K562 (cell line): ENCODE results near the gene BMPR2. TPM values are rescaled to one million over a fixed set of nuclear protein-coding genes. Genes with fewer than 3 reads are reported as not detected.
A peak's percentile ranks its signal among the peaks of the same experiment; 100 is the strongest.

Source experiments
- ATAC-seq: fragments of 200-7000 bp; cut with Tn5 transposase; 3 replicates; pipeline ENCODE4 v1.9.1; 2020; ENCODE audit warnings: moderate library complexity
- BruUV-seq: library from RNA; stranded (reverse); fragments of 400-500 nt; replicated peaks from 2 replicates; lab custom pipeline; 2021; lab: Mats Ljungman, UMichigan
- CTCF ChIA-PET: fragments of 300-600 bp; formaldehyde crosslinking; extraction: SDS; loops from one replicate; lab custom pipeline; 2021; ENCODE audit warnings: low intra/inter-chr PET ratio; lab: Yijun Ruan, JAX
- POLR2A ChIA-PET: fragments of 300-600, 350-650 bp; sonication (Branson Sonifier 250); formaldehyde crosslinking; extraction: SDS; loops from one replicate; lab custom pipeline; 2021; ENCODE audit warnings: antibody characterized with exemption, inconsistent platforms; lab: Yijun Ruan, JAX
- DNase-seq, 4 experiments: peaks; one replicate each; pipeline versions ENCODE4 v3.0.0 to v3.0.0-alpha.2; 2011 to 2018; ENCODE audit warnings: low spot score in 3 of 4, mixed read lengths in 3 of 4; ENCODE audit errors: extremely low read depth in 1 of 4
- FAIRE-seq: peaks from 2 replicates; lab custom pipeline; 2011; peaks lifted over from hg19 to GRCh38; lab: Jason Lieb, UNC
- H2AFZ ChIP-seq: 2 replicates; pipeline ENCODE4 v1.6.0; 2011; ENCODE audit warnings: low read depth, low read length, control low read depth, inconsistent platforms
- H3K27ac ChIP-seq: fragments of 200-600 bp; 3 replicates; pipeline ENCODE4 v1.8.0; 2011; ENCODE audit warnings: low read depth, mild to moderate bottlenecking, control low read depth, inconsistent platforms, low read length, moderate library complexity, mixed read lengths; ENCODE audit errors: extremely low read depth
- H3K27me3 ChIP-seq, 2 experiments: fragments of 300-600 bp in 1 of 2; 2 replicates in 1 of 2; 3 replicates in 1 of 2; pipeline versions ENCODE4 v1.6.0 to v1.8.0; 2011; ENCODE audit warnings: inconsistent platforms in 2 of 2, low read length in 2 of 2, mild to moderate bottlenecking in 1 of 2, mixed read lengths in 1 of 2, moderate library complexity in 1 of 2; ENCODE audit not compliant: control insufficient read depth in 2 of 2, insufficient read depth in 2 of 2
- H3K36me3 ChIP-seq: fragments of 300-600 bp; 3 replicates; pipeline ENCODE4 v1.8.0; 2011; ENCODE audit warnings: mild to moderate bottlenecking, low read length, inconsistent platforms; ENCODE audit not compliant: control insufficient read depth, insufficient read depth
- H3K4me1 ChIP-seq, 2 experiments: fragments of 200-600 bp in 1 of 2; replicated peaks in 1 of 2; 2 replicates in 1 of 2; 3 replicates in 1 of 2; pipeline versions ENCODE4 v1.5.1 to v1.8.0; 2011; ENCODE audit warnings: inconsistent platforms in 2 of 2, low read length in 2 of 2, mild to moderate bottlenecking in 1 of 2, mixed read lengths in 1 of 2, moderate library complexity in 1 of 2; ENCODE audit not compliant: control insufficient read depth in 2 of 2, insufficient read depth in 2 of 2
- H3K4me2 ChIP-seq: 2 replicates; pipeline ENCODE4 v1.6.1; 2011; ENCODE audit warnings: low read length, control low read depth, inconsistent platforms, mixed read lengths; ENCODE audit not compliant: insufficient read depth
- H3K4me3 ChIP-seq: fragments of 200-600 bp; sonication (generic), shearing (Covaris generic); 2 replicates; pipeline ENCODE4 v1.5.1; 2016; ENCODE audit warnings: control low read depth, inconsistent platforms
- H3K79me2 ChIP-seq: fragments of 200-600 bp; 3 replicates; pipeline ENCODE4 v1.8.0; 2011; ENCODE audit warnings: low read length, inconsistent platforms; ENCODE audit not compliant: control insufficient read depth, insufficient read depth
- H3K9ac ChIP-seq, 2 experiments: 2 replicates each; pipeline versions ENCODE4 v1.6.0 to v1.6.1; 2011; ENCODE audit warnings: low read depth in 2 of 2, low read length in 2 of 2, control low read depth in 1 of 2, inconsistent platforms in 1 of 2, mild to moderate bottlenecking in 1 of 2, mixed read lengths in 1 of 2; ENCODE audit not compliant: insufficient read depth in 1 of 2
- H3K9me1 ChIP-seq: one replicate; pipeline ENCODE4 v1.6.0; 2011; ENCODE audit warnings: inconsistent platforms, mild to moderate bottlenecking, low read length, moderate library complexity; ENCODE audit not compliant: control insufficient read depth, insufficient read depth
- H3K9me3 ChIP-seq: replicated peaks from 2 replicates; pipeline ENCODE4 v1.5.1; 2011; ENCODE audit warnings: low read depth, low read length, inconsistent platforms; ENCODE audit not compliant: control insufficient read depth, insufficient read depth
- H4K20me1 ChIP-seq: replicated peaks from 2 replicates; pipeline ENCODE4 v1.6.1; 2011; ENCODE audit warnings: low read length, inconsistent platforms, mixed read lengths; ENCODE audit not compliant: control insufficient read depth, insufficient read depth
- EHMT2 ChIP-seq: fragments of 450-650 bp; IDR thresholded peaks from 2 replicates; pipeline ENCODE4 v1.6.1; 2018; ENCODE audit warnings: antibody characterized with exemption
- HMBOX1 ChIP-seq: sonication (generic); IDR thresholded peaks from 2 replicates; pipeline ENCODE4 v1.6.1; 2016
- MAFG ChIP-seq: fragments of 450-650 bp; conservative IDR thresholded peaks from 2 replicates; pipeline ENCODE4 v1.6.1; 2016; ENCODE audit warnings: missing genetic modification characterization, missing compliant biosample characterization
- RBM25 ChIP-seq: fragments of 200-400 bp; formaldehyde crosslinking; IDR thresholded peaks from 2 replicates; pipeline ENCODE4 v1.6.1; 2018; ENCODE audit warnings: low read length, low read depth, moderate library complexity; ENCODE audit not compliant: severe bottlenecking
- ZNF121 ChIP-seq: sonication (generic); formaldehyde crosslinking; conservative IDR thresholded peaks from 2 replicates; pipeline ENCODE4 v1.8.0; 2022; ENCODE audit warnings: missing genetic modification reagents
- WGBS: fragments of 100-300 bp; shearing (Covaris generic); methylation state at CpG from one replicate; pipeline ENCODE4 v1.1.6; 2016; ENCODE audit warnings: low coverage, mixed read lengths; ENCODE audit not compliant: insufficient coverage; ENCODE audit errors: missing lambda C conversion rate; 5-methylcytosine and 5-hydroxymethylcytosine counted together
- in situ Hi-C: fragments of 300-500 bp; cut with MboI; formaldehyde crosslinking; loops from 4 replicates; pipeline ENCODE4 v1.15.0; 2018; ENCODE audit warnings: inconsistent platforms, mixed read lengths
- intact Hi-C: fragments of 100-400 bp; cut with micrococcal nuclease; formaldehyde crosslinking; loops from 2 replicates; pipeline ENCODE4 v1.14.2; 2022
- polyA plus RNA-seq, 8 experiments: library from polyadenylated mRNA; depleted of rRNA in 4 of 8; stranded (reverse) in 5 of 8; unstranded in 3 of 8; fragments of >200 nt; fragmentation: Nextera tagmentation in 2 of 8; fragmentation: Illumina TruSeq in 1 of 8; extraction: Ambion mirVana in 2 of 8; extraction: Trizol in 1 of 8; gene quantifications; 2 replicates each; pipeline versions ENCODE4 v1.2.1 to v1.2.3, GENCODE V29; 2011 to 2014; ENCODE audit warnings: inconsistent platforms in 1 of 8, missing spikeins in 1 of 8
- total RNA-seq, 7 experiments: library from RNA; depleted of rRNA in 6 of 7; stranded (reverse); fragments of >200 nt in 6 of 7; fragmentation: Illumina TruSeq in 2 of 7; extraction: Trizol in 2 of 7; gene quantifications; 2 replicates each; pipeline versions ENCODE4 v1.2.1 to v1.2.3, GENCODE V29; 2011 to 2021; ENCODE audit warnings: low replicate concordance in 1 of 7

BMPR2 gene
- total and polyA plus RNA-seq, 9 of the 15 experiments (the other 6 are each of a cell fraction or from before 2014, with no cell fraction given): 0.73 to 5.0 (median 3.3) TPM

- 49% methylated on average over 3 of the region's 3 CpGs for WGBS
- Histone ChIP-seq H3K9me1 (no peaks in the 10 kb centered on the region), H3K9me3 (no peaks in the 10 kb centered on the region), H4K20me1 (no peaks in the 10 kb centered on the region), H2AFZ (no peak overlapping the region), H3K36me3 (no peaks in the 10 kb centered on the region), H3K79me2 (no peaks in the 10 kb centered on the region), H3K27ac (no peak overlapping the region), H3K9ac (no peak overlapping the region), H3K27me3 (no peaks in the 10 kb centered on the region), H3K4me1 (no peaks in the 10 kb centered on the region), H3K4me2 (no peak overlapping the region), H3K4me3 (no peak overlapping the region)
- no TSS peak for BruUV-seq
- POLR2A ChIA-PET: no interaction called here
- no peak for FAIRE-seq
- no peak for TF ChIP-seq EHMT2
- peak; percentile 17 for TF ChIP-seq HMBOX1
- ATAC-seq: no peak
- in situ Hi-C loops: no loop called here
- CTCF ChIA-PET: no interaction called here
- no peak for DNase-seq
- intact Hi-C loops: no loop called here
These were observed 78.4 kb downstream of the BMPR2 start for GRCh38 chr2:202454536-202454935.

DNA sequence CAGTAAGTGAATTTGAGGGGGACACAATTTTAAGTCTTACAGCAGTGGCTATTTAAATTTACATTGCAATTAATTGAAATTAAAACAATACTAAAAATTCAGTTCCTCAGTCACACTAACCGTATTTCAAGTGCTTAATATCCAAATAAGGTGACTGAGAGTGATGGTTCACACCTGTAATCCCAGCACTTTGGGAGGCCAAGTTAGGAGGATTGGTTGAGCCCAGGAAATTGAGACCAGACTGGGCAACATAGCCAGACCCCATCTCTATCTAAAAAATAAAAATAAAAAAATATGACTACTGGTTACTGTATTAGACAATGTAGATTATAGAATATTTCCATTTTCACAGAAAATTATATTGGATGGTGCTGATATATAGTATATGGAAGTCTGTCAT lies 79.0 kb downstream of the BMPR2 start:
- H3K4me3 ChIP-seq: no peak overlapping the region
- CTCF ChIA-PET: no interaction called here
- no peak overlapping the region for H3K4me2 ChIP-seq
- BruUV-seq: no TSS peak
- WGBS: 38% methylated on average over 1 of the region's 1 CpG
- H3K79me2 ChIP-seq: no peaks in the 10 kb centered on the region
- TF ChIP-seq ZNF121 (peak; percentile 78), RBM25 (peak; percentile 55), MAFG (no peak)
- DNase-seq (no peak), ATAC-seq (no peak), FAIRE-seq (no peak)
- H3K9ac ChIP-seq: no peak overlapping the region
- H3K4me1 ChIP-seq: no peaks in the 10 kb centered on the region
- no peaks in the 10 kb centered on the region for H3K9me3 ChIP-seq
- H3K9me1 ChIP-seq: no peaks in the 10 kb centered on the region
- no peaks in the 10 kb centered on the region for H3K36me3 ChIP-seq
- no peaks in the 10 kb centered on the region for H4K20me1 ChIP-seq
- in situ Hi-C loops: no loop called here
- H3K27me3 ChIP-seq: no peaks in the 10 kb centered on the region
- POLR2A ChIA-PET: interaction anchor here (0.6 kb wide), 1 partner anchor 36 kb away, joined by 3 read pairs; no protein-coding TSS in a partner anchor
- H3K27ac ChIP-seq: no peak overlapping the region
- intact Hi-C loops: no loop called here
- H2AFZ ChIP-seq: no peak overlapping the region
